Peyer's patch (tissue), 4 donors: Measurements from ENCODE around the gene SRP72.

ENCODE experiments used
- CTCF ChIP-seq, 6 experiments: fragments of 450-650 bp in 4 of 6; fragments of 200-600 bp in 2 of 6; sonication (generic) in 1 of 6; IDR thresholded peaks; one replicate each; pipeline ENCODE4 v1.5.1; 2017 to 2019; ENCODE audit warnings: antibody characterized with exemption in 6 of 6, mild to moderate bottlenecking in 3 of 6, moderate library complexity in 1 of 6
- POLR2A ChIP-seq, 2 donors: fragments of 450-650 bp; IDR thresholded peaks; one replicate each; pipeline ENCODE4 v1.5.1; 2017; ENCODE audit warnings: antibody characterized with exemption in 2 of 2, mild to moderate bottlenecking in 2 of 2, moderate library complexity in 2 of 2

DNA sequence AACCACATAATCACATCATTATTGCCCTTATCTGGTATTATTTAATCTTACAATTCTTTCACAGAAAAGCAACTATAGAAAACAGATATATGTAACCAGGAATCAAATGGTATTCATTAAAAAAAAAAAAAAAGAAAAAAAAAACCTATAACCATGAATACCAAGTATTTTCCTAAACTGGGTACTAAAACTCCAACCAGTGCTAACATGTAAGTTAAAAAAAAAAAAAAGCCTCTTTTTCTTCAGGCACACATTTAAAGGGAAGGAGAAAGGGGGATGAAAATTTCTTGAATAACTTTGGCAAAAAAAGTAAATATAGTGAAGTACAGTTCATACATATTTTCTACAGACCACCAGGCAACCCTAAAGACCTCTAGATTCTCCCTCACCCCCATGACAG is 34.1 kb upstream of the SRP72 start:
- TF ChIP-seq CTCF (IDR thresholded peaks at IDR 0.05), result no peak
- TF ChIP-seq POLR2A (IDR thresholded peaks at IDR 0.05), result no peak
